H1 (cell line): ENCODE results near the gene ALOX15. TPM values are rescaled to one million over a fixed set of nuclear protein-coding genes. Genes with fewer than 3 reads are reported as not detected.

Experiments used
- HDAC6 ChIP-seq: IDR thresholded peaks from one replicate; pipeline ENCODE4 v1.7.1; 2012; ENCODE audit warnings: low read depth, mild to moderate bottlenecking, inconsistent platforms, low read length, moderate library complexity
- SUZ12 ChIP-seq: fragments of 200-600 bp; sonication (generic); IDR thresholded peaks from 2 replicates; pipeline ENCODE4 v1.6.1; 2012; ENCODE audit warnings: mild to moderate bottlenecking, inconsistent platforms, low read length, moderate library complexity, mixed read lengths
- YY1 ChIP-seq: IDR thresholded peaks from 2 replicates; pipeline ENCODE4 v1.6.1; 2011; ENCODE audit warnings: low read depth, mild to moderate bottlenecking, low read length
- ZNF274 ChIP-seq: IDR thresholded peaks from 2 replicates; pipeline ENCODE4 v1.7.0; 2012; ENCODE audit warnings: low read length, borderline replicate concordance; ENCODE audit errors: extremely low read depth
- polyA plus RNA-seq, 7 experiments: library from polyadenylated mRNA; depleted of rRNA in 3 of 7; stranded (reverse) in 5 of 7; unstranded in 2 of 7; fragments of >200 nt in 5 of 7; fragments of 200-250 nt in 2 of 7; gene quantifications; 1 replicate in 5 of 7; 2 replicates in 1 of 7; 4 replicates in 1 of 7; pipeline versions ENCODE4 v1.2.1 to v1.2.3, GENCODE V29; 2011 to 2013; ENCODE audit warnings: missing spikeins in 2 of 7, mixed read lengths in 2 of 7
- total RNA-seq: library from RNA; stranded (reverse); fragmentation: NEBNext Ultra II Directional; extraction: Animal tissue kit (Norgen Biotek cat#: 25700); gene quantifications from 2 replicates; pipeline ENCODE4 v1.2.1, GENCODE V29; 2021
- TF ChIP-seq, protein P1 (sequence below): IDR thresholded peaks from 2 replicates; pipeline ENCODE4 v1.6.1; 2012; ENCODE audit warnings: inconsistent platforms

ALOX15 gene
- total and polyA plus RNA-seq, 2 of the 8 experiments (the other 6 are each of a cell fraction or from before 2014, with no cell fraction given) = 1.5 to 1.7 TPM

DNA sequence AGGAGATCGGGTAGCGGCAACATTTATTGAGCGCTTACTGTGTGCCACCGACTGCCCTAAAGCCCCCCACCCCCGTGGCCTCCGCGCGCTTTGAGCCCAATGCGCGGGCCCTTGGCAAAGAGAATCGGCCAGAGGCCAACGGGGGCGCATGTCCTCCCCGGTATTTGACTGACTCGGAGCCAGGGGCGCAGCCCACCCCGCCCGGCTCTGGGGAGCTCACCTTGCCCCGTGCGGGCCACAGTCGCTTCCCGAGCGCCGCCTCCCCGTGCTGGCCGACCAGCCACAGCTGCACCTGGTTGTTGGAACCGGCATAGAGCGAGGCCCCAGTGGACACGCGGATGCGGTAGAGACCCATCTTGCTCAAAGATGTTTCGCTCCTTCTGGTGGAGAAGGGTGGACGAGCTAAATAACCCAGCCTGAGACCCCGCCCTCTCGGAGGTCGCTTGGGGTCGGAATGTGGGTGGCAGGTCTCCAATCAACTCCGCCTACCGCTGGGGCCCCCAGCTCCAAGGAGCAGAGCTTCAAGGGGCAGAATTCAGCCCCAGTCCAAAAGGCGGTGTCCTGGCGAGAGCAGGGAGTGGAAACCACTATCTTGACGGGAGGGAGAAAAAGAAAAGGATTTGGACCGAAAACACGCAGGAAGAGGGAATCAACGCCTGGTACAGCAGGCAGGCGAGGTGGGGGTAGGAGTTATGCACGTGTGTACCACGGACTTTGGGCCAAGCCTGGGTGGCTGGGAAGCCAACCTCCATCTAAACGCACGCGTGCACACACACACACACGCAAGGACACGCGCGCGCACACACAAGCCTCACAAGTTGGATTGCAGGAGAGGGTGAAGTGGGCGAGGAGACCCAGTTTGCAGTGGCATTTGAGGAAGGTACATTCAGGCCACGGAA is at the start of gene ALOX15 (continued):
- no peak for TF ChIP-seq HDAC6
- TF ChIP-seq ZNF274 = no peak
- no peak for TF ChIP-seq YY1
- TF ChIP-seq, protein P1, sequence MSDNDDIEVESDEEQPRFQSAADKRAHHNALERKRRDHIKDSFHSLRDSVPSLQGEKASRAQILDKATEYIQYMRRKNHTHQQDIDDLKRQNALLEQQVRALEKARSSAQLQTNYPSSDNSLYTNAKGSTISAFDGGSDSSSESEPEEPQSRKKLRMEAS = peak; percentile 46; the same call in 1 of the 2 replicates
- TF ChIP-seq SUZ12 = peak; percentile 85
